ENCODE measurements around the gene DGKD. TPM values are rescaled to one million over a fixed set of nuclear protein-coding genes. Genes with fewer than 3 reads are reported as not detected.

DGKD gene
- total and polyA plus RNA-seq, 2 donors (not counting 1 experiment from before 2014, with no cell fraction given): 224 to 396 TPM

DNA sequence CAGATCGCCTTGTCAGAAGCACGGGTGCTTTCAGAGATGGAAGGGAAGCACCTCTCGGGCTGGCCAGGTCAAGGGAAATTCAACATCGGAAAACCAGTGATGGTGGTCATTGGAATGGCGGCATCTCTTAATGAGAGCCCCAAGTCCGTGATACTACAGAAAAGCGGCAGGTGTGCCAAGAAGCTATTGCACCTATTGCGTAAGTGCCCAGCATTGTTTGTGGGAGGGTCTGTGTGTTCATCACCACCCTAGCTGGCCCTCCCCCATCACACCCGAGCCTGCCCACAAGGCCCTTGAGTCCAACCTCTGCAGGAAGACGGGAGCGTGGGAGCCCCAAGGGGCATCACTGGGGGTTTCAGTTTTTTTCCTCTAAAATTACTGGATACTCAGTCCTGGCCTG is 100.7 kb downstream of the DGKD start:
- intact Hi-C loops (cut with micrococcal nuclease): no loop called here
- TF ChIP-seq, protein P1, sequence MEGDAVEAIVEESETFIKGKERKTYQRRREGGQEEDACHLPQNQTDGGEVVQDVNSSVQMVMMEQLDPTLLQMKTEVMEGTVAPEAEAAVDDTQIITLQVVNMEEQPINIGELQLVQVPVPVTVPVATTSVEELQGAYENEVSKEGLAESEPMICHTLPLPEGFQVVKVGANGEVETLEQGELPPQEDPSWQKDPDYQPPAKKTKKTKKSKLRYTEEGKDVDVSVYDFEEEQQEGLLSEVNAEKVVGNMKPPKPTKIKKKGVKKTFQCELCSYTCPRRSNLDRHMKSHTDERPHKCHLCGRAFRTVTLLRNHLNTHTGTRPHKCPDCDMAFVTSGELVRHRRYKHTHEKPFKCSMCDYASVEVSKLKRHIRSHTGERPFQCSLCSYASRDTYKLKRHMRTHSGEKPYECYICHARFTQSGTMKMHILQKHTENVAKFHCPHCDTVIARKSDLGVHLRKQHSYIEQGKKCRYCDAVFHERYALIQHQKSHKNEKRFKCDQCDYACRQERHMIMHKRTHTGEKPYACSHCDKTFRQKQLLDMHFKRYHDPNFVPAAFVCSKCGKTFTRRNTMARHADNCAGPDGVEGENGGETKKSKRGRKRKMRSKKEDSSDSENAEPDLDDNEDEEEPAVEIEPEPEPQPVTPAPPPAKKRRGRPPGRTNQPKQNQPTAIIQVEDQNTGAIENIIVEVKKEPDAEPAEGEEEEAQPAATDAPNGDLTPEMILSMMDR (IDR thresholded peaks at IDR 0.05): no peak
- TF ChIP-seq EZH2 (IDR thresholded peaks at IDR 0.05; ENCODE audit: borderline replicate concordance, insufficient read depth, low read depth, low read length, poor library complexity, severe bottlenecking): no peak
- Histone ChIP-seq H3K27me3 (replicated peaks in 1 of 4; ENCODE audit: control extremely low read depth in 1 of 4, control insufficient read depth in 3 of 4, insufficient read depth in 4 of 4, low read length in 3 of 4) (no peaks in the 10 kb centered on the region), H3K27ac (ENCODE audit: low read length in 2 of 2) (no peak overlapping the region), H3K4me1 (ENCODE audit: control insufficient read depth in 2 of 2, insufficient read depth in 2 of 2, low read length in 2 of 2) (no peaks in the 10 kb centered on the region), H3K4me3 (ENCODE audit: control extremely low read depth in 1 of 5, extremely low read depth in 1 of 5, insufficient read depth in 1 of 5, low read depth in 2 of 5, low read length in 4 of 5) (no peak overlapping the region), H3K36me3 (replicated peaks in 1 of 2; ENCODE audit: control extremely low read depth in 1 of 2, control insufficient read depth in 1 of 2, extremely low read depth in 1 of 2, insufficient read depth in 2 of 2, low read length in 1 of 2) (peaks cover 34 to 99% of the 10 kb centered on the region in 2 experiments), H3K9ac (ENCODE audit: low read length) (no peak overlapping the region), H2AFZ (ENCODE audit: insufficient read depth, low read depth, low read length, poor library complexity, severe bottlenecking) (no peak overlapping the region), H4K20me1 (ENCODE audit: control insufficient read depth, insufficient read depth, low read length, poor library complexity, severe bottlenecking) (peaks cover 61% of the 10 kb centered on the region), H3K79me2 (ENCODE audit: control insufficient read depth, insufficient read depth, low read length) (peaks cover 42% of the 10 kb centered on the region), H3K9me3 (ENCODE audit: control extremely low read depth in 1 of 3, control insufficient read depth in 2 of 3, insufficient read depth in 1 of 3, low read length in 2 of 3) (no peaks in the 10 kb centered on the region), H3K4me2 (replicated peaks; ENCODE audit: low read depth, low read length, poor library complexity, severe bottlenecking) (no peak overlapping the region)
- CTCF ChIA-PET: no interaction called here
- Mint-ChIP-seq H3K4me1 (no peaks in the 10 kb centered on the region), H3K27me3 (no peaks in the 10 kb centered on the region), H3K4me3 (no peak overlapping the region), H3K27ac (no peak overlapping the region), H3K9me3 (ENCODE audit: insufficient read depth) (no peaks in the 10 kb centered on the region)
- 99% methylated on average over 6 of the region's 11 CpGs for WGBS (ENCODE audit: insufficient coverage)
- POLR2A ChIA-PET: no interaction called here
- ATAC-seq (ENCODE audit: low read depth) (no peak), DNase-seq (no peak)

DNA sequence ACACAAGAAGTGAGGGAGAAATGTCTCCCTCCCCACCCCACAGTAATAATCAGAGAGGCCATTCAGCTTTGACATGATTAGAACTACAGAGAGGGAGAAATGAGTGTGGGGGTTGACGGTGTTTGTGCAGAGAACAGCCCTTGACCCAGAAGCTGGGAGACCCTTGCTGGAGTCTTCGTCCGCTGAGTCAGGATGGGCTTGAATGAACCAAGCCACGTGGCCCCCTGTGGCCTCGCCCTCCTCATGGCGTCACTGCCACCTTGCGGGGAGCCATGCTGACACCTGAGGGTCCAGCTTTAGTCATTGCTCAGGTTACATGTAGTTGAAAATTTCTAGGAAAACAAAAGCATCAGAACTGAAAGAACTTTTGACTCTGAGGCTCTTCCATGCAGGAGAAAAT is 101.2 kb downstream of the DGKD start:
- Mint-ChIP-seq H3K4me3 (no peak overlapping the region), H3K4me1 (no peaks in the 10 kb centered on the region), H3K27me3 (no peaks in the 10 kb centered on the region), H3K9me3 (ENCODE audit: insufficient read depth) (no peaks in the 10 kb centered on the region), H3K27ac (peak overlapping the region; percentile 15)
- Histone ChIP-seq H3K27ac (ENCODE audit: low read length in 2 of 2) (no peak overlapping the region), H3K36me3 (replicated peaks in 1 of 2; ENCODE audit: control extremely low read depth in 1 of 2, control insufficient read depth in 1 of 2, extremely low read depth in 1 of 2, insufficient read depth in 2 of 2, low read length in 1 of 2) (peaks cover 34 to 99% of the 10 kb centered on the region in 2 experiments), H3K9ac (ENCODE audit: low read length) (no peak overlapping the region), H3K4me2 (replicated peaks; ENCODE audit: low read depth, low read length, poor library complexity, severe bottlenecking) (no peak overlapping the region), H3K4me3 (ENCODE audit: control extremely low read depth in 1 of 5, extremely low read depth in 1 of 5, insufficient read depth in 1 of 5, low read depth in 2 of 5, low read length in 4 of 5) (no peak overlapping the region), H2AFZ (ENCODE audit: insufficient read depth, low read depth, low read length, poor library complexity, severe bottlenecking) (no peak overlapping the region), H3K9me3 (ENCODE audit: control extremely low read depth in 1 of 3, control insufficient read depth in 2 of 3, insufficient read depth in 1 of 3, low read length in 2 of 3) (no peaks in the 10 kb centered on the region), H3K27me3 (replicated peaks in 1 of 4; ENCODE audit: control extremely low read depth in 1 of 4, control insufficient read depth in 3 of 4, insufficient read depth in 4 of 4, low read length in 3 of 4) (no peaks in the 10 kb centered on the region), H3K4me1 (ENCODE audit: control insufficient read depth in 2 of 2, insufficient read depth in 2 of 2, low read length in 2 of 2) (no peaks in the 10 kb centered on the region), H4K20me1 (ENCODE audit: control insufficient read depth, insufficient read depth, low read length, poor library complexity, severe bottlenecking) (peaks cover 57% of the 10 kb centered on the region), H3K79me2 (ENCODE audit: control insufficient read depth, insufficient read depth, low read length) (peaks cover 39% of the 10 kb centered on the region)
- WGBS (ENCODE audit: insufficient coverage): 94% methylated on average over 7 of the region's 7 CpGs
- intact Hi-C loops (cut with micrococcal nuclease): no loop called here
- TF ChIP-seq, protein P1 (IDR thresholded peaks at IDR 0.05): no peak
- no peak for TF ChIP-seq EZH2 (IDR thresholded peaks at IDR 0.05; ENCODE audit: borderline replicate concordance, insufficient read depth, low read depth, low read length, poor library complexity, severe bottlenecking)
- ChIA-PET CTCF (no interaction called here), POLR2A (no interaction called here)
- ATAC-seq (ENCODE audit: low read depth) (no peak), DNase-seq (no peak)
